Astrocyte (in vitro differentiated cells and primary cell): Measurements from ENCODE around the gene XRN2. TPM values are rescaled to one million over a fixed set of nuclear protein-coding genes. Genes with fewer than 3 reads are reported as not detected.
A peak's percentile ranks its signal among the peaks of the same experiment; 100 is the strongest.

Source experiments
- DNase-seq: peaks from one replicate; pipeline ENCODE4 v3.0.0-alpha.2; 2010; ENCODE audit warnings: low read depth
- FAIRE-seq: peaks from 2 replicates; lab custom pipeline; 2011; peaks lifted over from hg19 to GRCh38; lab: Jason Lieb, UNC
- H2AFZ ChIP-seq: 2 replicates; pipeline ENCODE4 v1.6.0; 2012; ENCODE audit warnings: low read depth, low read length, inconsistent platforms
- H3K27ac ChIP-seq: 2 replicates; pipeline ENCODE4 v1.5.1; 2011; ENCODE audit warnings: low read depth, low read length, inconsistent platforms
- H3K27me3 ChIP-seq: 2 replicates; pipeline ENCODE4 v1.6.0; 2011; ENCODE audit warnings: low read length, inconsistent platforms; ENCODE audit not compliant: insufficient read depth
- H3K36me3 ChIP-seq: 2 replicates; pipeline ENCODE4 v1.5.1; 2011; ENCODE audit warnings: low read length, inconsistent platforms; ENCODE audit not compliant: insufficient read depth
- H3K4me1 ChIP-seq: 2 replicates; pipeline ENCODE4 v1.5.1; 2011; ENCODE audit warnings: low read length, inconsistent platforms; ENCODE audit not compliant: insufficient read depth
- H3K4me2 ChIP-seq: 2 replicates; pipeline ENCODE4 v1.6.0; 2012; ENCODE audit warnings: low read length, inconsistent platforms
- H3K4me3 ChIP-seq: 2 replicates; pipeline ENCODE4 v1.5.1; 2011; ENCODE audit warnings: low read depth, mild to moderate bottlenecking, low read length, inconsistent platforms; ENCODE audit not compliant: insufficient read depth
- H3K79me2 ChIP-seq: 2 replicates; pipeline ENCODE4 v1.6.0; 2012; ENCODE audit warnings: mild to moderate bottlenecking, low read length, inconsistent platforms; ENCODE audit not compliant: insufficient read depth
- H3K9ac ChIP-seq: 2 replicates; pipeline ENCODE4 v1.6.0; 2012; ENCODE audit warnings: mild to moderate bottlenecking, low read length, inconsistent platforms
- H3K9me3 ChIP-seq: 2 replicates; pipeline ENCODE4 v1.5.1; 2012; ENCODE audit warnings: low read depth, mild to moderate bottlenecking, low read length, inconsistent platforms; ENCODE audit not compliant: insufficient read depth
- H4K20me1 ChIP-seq: 2 replicates; pipeline ENCODE4 v1.6.0; 2012; ENCODE audit warnings: low read length, inconsistent platforms; ENCODE audit not compliant: insufficient read depth
- H3K27ac Mint-ChIP-seq: one replicate; pipeline ENCODE4 v1.8.0; 2021; ENCODE audit warnings: mild to moderate bottlenecking, mixed read lengths; ENCODE audit not compliant: unreplicated experiment
- H3K27me3 Mint-ChIP-seq: one replicate; pipeline ENCODE4 v1.8.0; 2021; ENCODE audit warnings: low read depth, mixed read lengths; ENCODE audit not compliant: unreplicated experiment
- H3K36me3 Mint-ChIP-seq: one replicate; pipeline ENCODE4 v1.8.0; 2021; ENCODE audit warnings: low read depth, mixed read lengths; ENCODE audit not compliant: unreplicated experiment
- H3K4me1 Mint-ChIP-seq: one replicate; pipeline ENCODE4 v1.8.0; 2021; ENCODE audit warnings: low read depth, mixed read lengths; ENCODE audit not compliant: unreplicated experiment
- H3K4me3 Mint-ChIP-seq: one replicate; pipeline ENCODE4 v1.8.0; 2021; ENCODE audit warnings: mild to moderate bottlenecking, moderate library complexity, mixed read lengths; ENCODE audit not compliant: unreplicated experiment
- H3K9me3 Mint-ChIP-seq: one replicate; pipeline ENCODE4 v1.8.0; 2021; ENCODE audit warnings: mild to moderate bottlenecking, mixed read lengths; ENCODE audit not compliant: unreplicated experiment
- EZH2 ChIP-seq: IDR thresholded peaks from 2 replicates; pipeline ENCODE4 v1.6.1; 2012; ENCODE audit warnings: mild to moderate bottlenecking, low read length, inconsistent platforms; ENCODE audit not compliant: insufficient read depth
- total RNA-seq: library from RNA; stranded (reverse); gene quantifications from 2 replicates; pipeline ENCODE4 v1.2.1, GENCODE V29; 2021
- TF ChIP-seq, protein P1 (sequence below): IDR thresholded peaks from 2 replicates; pipeline ENCODE4 v1.5.1; 2011; ENCODE audit warnings: low read depth, mild to moderate bottlenecking, inconsistent platforms, low read length, moderate library complexity; ENCODE audit not compliant: insufficient read depth

Gene XRN2
- total RNA-seq, 1 donor from 2014 or later, result 74.5 TPM

GRCh38 chr20:21395666-21396598, 92.8 kb downstream of the XRN2 start:
- H3K36me3 Mint-ChIP-seq, result peaks cover 2% of the 10 kb centered on the region
- peaks cover 72% of the 10 kb centered on the region for H3K27me3 Mint-ChIP-seq
- Histone ChIP-seq H3K9ac (no peak overlapping the region), H3K36me3 (no peaks in the 10 kb centered on the region), H3K79me2 (no peaks in the 10 kb centered on the region), H2AFZ (peak overlapping the region; percentile 55), H4K20me1 (peaks cover 20% of the 10 kb centered on the region), H3K4me2 (peak overlapping the region; percentile 24), H3K4me3 (no peak overlapping the region), H3K27me3 (peaks cover 95% of the 10 kb centered on the region), H3K27ac (no peak overlapping the region), H3K9me3 (no peaks in the 10 kb centered on the region), H3K4me1 (no peaks in the 10 kb centered on the region)
- H3K4me1 Mint-ChIP-seq, result no peaks in the 10 kb centered on the region
- FAIRE-seq, result no peak
- TF ChIP-seq EZH2, result peak; percentile 100
- TF ChIP-seq, protein P1, sequence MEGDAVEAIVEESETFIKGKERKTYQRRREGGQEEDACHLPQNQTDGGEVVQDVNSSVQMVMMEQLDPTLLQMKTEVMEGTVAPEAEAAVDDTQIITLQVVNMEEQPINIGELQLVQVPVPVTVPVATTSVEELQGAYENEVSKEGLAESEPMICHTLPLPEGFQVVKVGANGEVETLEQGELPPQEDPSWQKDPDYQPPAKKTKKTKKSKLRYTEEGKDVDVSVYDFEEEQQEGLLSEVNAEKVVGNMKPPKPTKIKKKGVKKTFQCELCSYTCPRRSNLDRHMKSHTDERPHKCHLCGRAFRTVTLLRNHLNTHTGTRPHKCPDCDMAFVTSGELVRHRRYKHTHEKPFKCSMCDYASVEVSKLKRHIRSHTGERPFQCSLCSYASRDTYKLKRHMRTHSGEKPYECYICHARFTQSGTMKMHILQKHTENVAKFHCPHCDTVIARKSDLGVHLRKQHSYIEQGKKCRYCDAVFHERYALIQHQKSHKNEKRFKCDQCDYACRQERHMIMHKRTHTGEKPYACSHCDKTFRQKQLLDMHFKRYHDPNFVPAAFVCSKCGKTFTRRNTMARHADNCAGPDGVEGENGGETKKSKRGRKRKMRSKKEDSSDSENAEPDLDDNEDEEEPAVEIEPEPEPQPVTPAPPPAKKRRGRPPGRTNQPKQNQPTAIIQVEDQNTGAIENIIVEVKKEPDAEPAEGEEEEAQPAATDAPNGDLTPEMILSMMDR, result no peak
- no peak for DNase-seq
- no peak overlapping the region for H3K4me3 Mint-ChIP-seq
- peak overlapping the region; percentile 56 for H3K27ac Mint-ChIP-seq
- H3K9me3 Mint-ChIP-seq, result peaks cover 8% of the 10 kb centered on the region

DNA sequence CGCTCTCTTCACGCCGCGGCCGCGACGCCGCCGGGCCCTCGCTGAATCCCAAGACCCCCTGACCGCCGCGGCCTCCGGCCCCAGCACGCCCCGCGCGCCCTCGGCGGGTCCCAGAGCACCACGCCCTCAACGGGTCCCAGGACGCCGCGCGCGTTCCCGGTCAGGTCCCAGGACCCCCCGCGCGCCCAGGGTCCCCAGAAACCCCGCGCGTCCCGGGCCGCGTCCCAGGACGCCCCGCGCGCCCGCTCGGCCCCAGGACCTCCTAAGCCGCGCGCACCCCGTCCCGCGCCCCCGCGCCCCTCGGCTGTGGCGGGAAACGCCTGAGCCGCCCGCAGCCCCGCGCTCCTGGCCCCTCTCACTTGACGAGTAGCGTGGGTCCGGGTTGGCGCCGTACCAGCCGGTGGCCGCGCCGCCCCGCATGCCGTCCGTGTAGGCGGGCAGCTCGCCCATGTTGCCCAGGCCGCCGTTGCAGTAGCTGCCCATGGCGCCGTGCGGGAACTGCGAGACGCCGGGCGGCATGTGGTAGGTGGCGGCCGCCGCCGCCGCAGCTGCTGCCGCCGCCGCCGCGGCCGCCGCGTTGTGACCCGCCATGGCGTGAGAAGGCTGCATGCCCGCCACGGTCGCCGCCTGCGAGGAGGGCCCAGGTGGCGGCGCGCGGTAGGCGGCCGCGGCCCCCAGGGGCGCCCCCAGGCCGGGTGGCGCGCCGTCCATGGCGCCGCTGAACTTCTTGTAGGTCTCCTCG, 93.6 kb downstream of the XRN2 start:
- Histone ChIP-seq H3K9ac (no peak overlapping the region), H3K27me3 (peaks cover 93% of the 10 kb centered on the region), H3K4me1 (no peaks in the 10 kb centered on the region), H3K79me2 (no peaks in the 10 kb centered on the region), H3K4me2 (peak overlapping the region; percentile 26), H3K27ac (no peak overlapping the region), H2AFZ (peak overlapping the region; percentile 55), H3K36me3 (no peaks in the 10 kb centered on the region), H3K9me3 (no peaks in the 10 kb centered on the region), H4K20me1 (peaks cover 14% of the 10 kb centered on the region), H3K4me3 (no peak overlapping the region)
- TF ChIP-seq, protein P1, result no peak
- peak; percentile 94 for TF ChIP-seq EZH2
- Mint-ChIP-seq H3K27me3 (peaks cover 75% of the 10 kb centered on the region), H3K4me3 (no peak overlapping the region), H3K4me1 (no peaks in the 10 kb centered on the region), H3K36me3 (no peaks in the 10 kb centered on the region), H3K9me3 (peaks cover 8% of the 10 kb centered on the region), H3K27ac (no peak overlapping the region)
- DNase-seq, result no peak
- FAIRE-seq, result no peak
